ENCODE data around the gene EARS2. TPM values are rescaled to one million over a fixed set of nuclear protein-coding genes. Genes with fewer than 3 reads are reported as not detected.

Gene EARS2
- total and polyA plus RNA-seq, 2 of the 4 experiments (the other 2 are of a cell fraction) = 28.1 to 37.8 TPM

DNA sequence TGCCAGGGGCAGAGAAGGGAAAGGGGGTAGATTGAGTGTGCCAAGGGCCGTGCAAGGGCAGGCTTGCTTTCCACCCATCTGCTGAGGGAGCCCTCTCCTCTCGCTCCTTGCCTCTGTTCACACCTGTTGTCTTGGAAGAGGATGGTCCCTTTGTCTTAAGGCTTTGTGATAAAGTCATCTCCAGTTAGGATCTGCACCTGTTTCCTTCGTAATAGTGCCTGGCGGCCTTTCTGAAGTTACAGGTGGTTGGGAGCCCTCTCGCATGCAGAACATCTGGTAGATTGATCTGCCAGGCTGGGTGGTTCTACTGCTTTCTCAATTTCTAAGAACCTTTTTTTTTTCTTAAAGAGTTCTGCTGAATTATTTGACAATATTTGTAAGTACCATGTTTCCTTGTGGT is 16.7 kb upstream of the EARS2 start:
- H3K36me3 ChIP-seq (ENCODE audit: control insufficient read depth, insufficient read depth, low read length) = peaks cover 60% of the 10 kb centered on the region
- H3K27ac ChIP-seq (ENCODE audit: insufficient read depth, low read length) = no peak overlapping the region
- DNase-seq (no peak), ATAC-seq (ENCODE audit: low read depth) (no peak)
- H2BK15ac ChIP-seq (ENCODE audit: low read depth, low read length) = no peak overlapping the region
- no peak overlapping the region for H4K91ac ChIP-seq (ENCODE audit: insufficient read depth, low read depth, low read length)
- H3K4ac ChIP-seq (ENCODE audit: low read depth, low read length) = no peak overlapping the region
- no peak overlapping the region for H2BK120ac ChIP-seq (ENCODE audit: low read depth, low read length)
- no TSS peak for BruUV-seq (replicated peaks)
- H3K14ac ChIP-seq (replicated peaks; ENCODE audit: low read depth, low read length) = no peak overlapping the region
- H3K56ac ChIP-seq (ENCODE audit: extremely low read depth, insufficient read depth, low read length) = no peak overlapping the region
- no peak for TF ChIP-seq SMC3 (IDR thresholded peaks at IDR 0.05; ENCODE audit: low read depth, low read length)
- no peak for TF ChIP-seq POLR2A (IDR thresholded peaks at IDR 0.05; ENCODE audit: low read depth, low read length)
- TF ChIP-seq CHD1 (IDR thresholded peaks at IDR 0.05; ENCODE audit: low read depth, low read length) = no peak
- TF ChIP-seq, protein P1, sequence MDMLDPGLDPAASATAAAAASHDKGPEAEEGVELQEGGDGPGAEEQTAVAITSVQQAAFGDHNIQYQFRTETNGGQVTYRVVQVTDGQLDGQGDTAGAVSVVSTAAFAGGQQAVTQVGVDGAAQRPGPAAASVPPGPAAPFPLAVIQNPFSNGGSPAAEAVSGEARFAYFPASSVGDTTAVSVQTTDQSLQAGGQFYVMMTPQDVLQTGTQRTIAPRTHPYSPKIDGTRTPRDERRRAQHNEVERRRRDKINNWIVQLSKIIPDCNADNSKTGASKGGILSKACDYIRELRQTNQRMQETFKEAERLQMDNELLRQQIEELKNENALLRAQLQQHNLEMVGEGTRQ (IDR thresholded peaks at IDR 0.05; ENCODE audit: low read depth, low read length) = no peak
- no peak for TF ChIP-seq MXI1 (IDR thresholded peaks at IDR 0.05; ENCODE audit: borderline replicate concordance, low read depth, low read length)
- no peak for TF ChIP-seq BHLHE40 (IDR thresholded peaks at IDR 0.05; ENCODE audit: low read depth, low read length)
- TF ChIP-seq MAFK (IDR thresholded peaks at IDR 0.05; ENCODE audit: low read depth, low read length) = no peak
- no peak for TF ChIP-seq RCOR1 (IDR thresholded peaks at IDR 0.05; ENCODE audit: insufficient replicate concordance, low read length)
- TF ChIP-seq RAD21 (IDR thresholded peaks at IDR 0.05; ENCODE audit: low read length) = no peak
- TF ChIP-seq, protein P2, sequence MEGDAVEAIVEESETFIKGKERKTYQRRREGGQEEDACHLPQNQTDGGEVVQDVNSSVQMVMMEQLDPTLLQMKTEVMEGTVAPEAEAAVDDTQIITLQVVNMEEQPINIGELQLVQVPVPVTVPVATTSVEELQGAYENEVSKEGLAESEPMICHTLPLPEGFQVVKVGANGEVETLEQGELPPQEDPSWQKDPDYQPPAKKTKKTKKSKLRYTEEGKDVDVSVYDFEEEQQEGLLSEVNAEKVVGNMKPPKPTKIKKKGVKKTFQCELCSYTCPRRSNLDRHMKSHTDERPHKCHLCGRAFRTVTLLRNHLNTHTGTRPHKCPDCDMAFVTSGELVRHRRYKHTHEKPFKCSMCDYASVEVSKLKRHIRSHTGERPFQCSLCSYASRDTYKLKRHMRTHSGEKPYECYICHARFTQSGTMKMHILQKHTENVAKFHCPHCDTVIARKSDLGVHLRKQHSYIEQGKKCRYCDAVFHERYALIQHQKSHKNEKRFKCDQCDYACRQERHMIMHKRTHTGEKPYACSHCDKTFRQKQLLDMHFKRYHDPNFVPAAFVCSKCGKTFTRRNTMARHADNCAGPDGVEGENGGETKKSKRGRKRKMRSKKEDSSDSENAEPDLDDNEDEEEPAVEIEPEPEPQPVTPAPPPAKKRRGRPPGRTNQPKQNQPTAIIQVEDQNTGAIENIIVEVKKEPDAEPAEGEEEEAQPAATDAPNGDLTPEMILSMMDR (conservative IDR thresholded peaks at IDR 0.05; ENCODE audit: low read depth, low read length) = no peak
- no peak for TF ChIP-seq CEBPB (IDR thresholded peaks at IDR 0.05; ENCODE audit: low read depth, low read length)
- no peak for TF ChIP-seq MAZ (IDR thresholded peaks at IDR 0.05; ENCODE audit: borderline replicate concordance, low read depth, low read length)
- TF ChIP-seq RFX5 (IDR thresholded peaks at IDR 0.05; ENCODE audit: low read depth, low read length) = no peak
- no peak for TF ChIP-seq NFE2L2 (IDR thresholded peaks at IDR 0.05; ENCODE audit: low read depth, low read length)
- TF ChIP-seq, protein P3, sequence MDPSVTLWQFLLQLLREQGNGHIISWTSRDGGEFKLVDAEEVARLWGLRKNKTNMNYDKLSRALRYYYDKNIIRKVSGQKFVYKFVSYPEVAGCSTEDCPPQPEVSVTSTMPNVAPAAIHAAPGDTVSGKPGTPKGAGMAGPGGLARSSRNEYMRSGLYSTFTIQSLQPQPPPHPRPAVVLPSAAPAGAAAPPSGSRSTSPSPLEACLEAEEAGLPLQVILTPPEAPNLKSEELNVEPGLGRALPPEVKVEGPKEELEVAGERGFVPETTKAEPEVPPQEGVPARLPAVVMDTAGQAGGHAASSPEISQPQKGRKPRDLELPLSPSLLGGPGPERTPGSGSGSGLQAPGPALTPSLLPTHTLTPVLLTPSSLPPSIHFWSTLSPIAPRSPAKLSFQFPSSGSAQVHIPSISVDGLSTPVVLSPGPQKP (IDR thresholded peaks at IDR 0.05; ENCODE audit: borderline replicate concordance, low read depth, low read length) = no peak
- no peak for TF ChIP-seq FOS (IDR thresholded peaks at IDR 0.05; ENCODE audit: low read depth, low read length)
- peaks cover 18% of the 10 kb centered on the region for H4K20me1 ChIP-seq (ENCODE audit: insufficient read depth, low read length)
- H2AK5ac ChIP-seq (ENCODE audit: low read depth, low read length) = no peak overlapping the region
- in situ Hi-C loops (cut with MboI; ENCODE audit: low sequenced_read_pairs) = loop anchor here (5.0 kb wide), 2 partner anchors 48 to 52 kb away; no protein-coding TSS in a partner anchor
- no peak overlapping the region for H3K23ac ChIP-seq (ENCODE audit: low read depth, low read length)
- no peak overlapping the region for H2AFZ ChIP-seq (replicated peaks; ENCODE audit: low read length, poor library complexity)
- ChIA-PET CTCF (interaction anchor here (1.8 kb wide), 1 partner anchor 16 kb away, joined by 4 read pairs; the partner anchor contains the start of gene UBFD1), POLR2A (ENCODE audit: unreplicated experiment) (no interaction called here)
- no peaks in the 10 kb centered on the region for H3K4me1 ChIP-seq (ENCODE audit: control insufficient read depth, insufficient read depth, low read length)
- peaks cover 8 to 22% of the 10 kb centered on the region in 2 experiments for H3K79me1 ChIP-seq (ENCODE audit: low read depth in 1 of 2, low read length in 2 of 2)
- peaks cover 3% of the 10 kb centered on the region; the same call in 1 of the 2 replicates for H3K9me1 ChIP-seq (ENCODE audit: insufficient read depth, low read length)
- no peaks in the 10 kb centered on the region for H3K9me3 ChIP-seq (ENCODE audit: control insufficient read depth, insufficient read depth, low read length)
- H2BK20ac ChIP-seq (ENCODE audit: low read depth, low read length) = no peak overlapping the region
- intact Hi-C loops (cut with micrococcal nuclease) = no loop called here
- no peak overlapping the region for H4K8ac ChIP-seq (ENCODE audit: low read depth in 2 of 2, low read length in 2 of 2)
- no peak overlapping the region for H2AK9ac ChIP-seq (replicated peaks; ENCODE audit: low read depth, low read length, poor library complexity)
- no peak overlapping the region for H3K4me3 ChIP-seq (ENCODE audit: insufficient read depth, low read depth, low read length)
- dilution Hi-C loops (cut with HindIII; ENCODE audit: low sequenced_read_pairs, unreplicated experiment) = no loop called here
- H3K18ac ChIP-seq (ENCODE audit: low read depth, low read length) = no peak overlapping the region
- no peak overlapping the region for H3K9ac ChIP-seq (ENCODE audit: low read depth, low read length)
- no peaks in the 10 kb centered on the region for H3K27me3 ChIP-seq (ENCODE audit: control insufficient read depth, insufficient read depth, low read length)
- no peak overlapping the region for H3K4me2 ChIP-seq (ENCODE audit: low read depth, low read length)
- no peak overlapping the region for H2BK5ac ChIP-seq (ENCODE audit: low read depth, low read length, poor library complexity, severe bottlenecking)
- no CpG with 5 or more reads among the region's 5 CpGs for WGBS, 2 experiments (ENCODE audit: extremely low coverage in 2 of 2, insufficient read length in 1 of 2)
- no peak overlapping the region for H4K5ac ChIP-seq (ENCODE audit: low read depth, low read length)
